GM15510 (cell line): ENCODE results near the gene STIM2.

Experiments
- POLR2A ChIP-seq: IDR thresholded peaks from 3 replicates; pipeline ENCODE4 v1.6.1; 2011; ENCODE audit warnings: borderline replicate concordance; ENCODE audit not compliant: insufficient read length; ENCODE audit errors: extremely low read depth

Gene STIM2

DNA sequence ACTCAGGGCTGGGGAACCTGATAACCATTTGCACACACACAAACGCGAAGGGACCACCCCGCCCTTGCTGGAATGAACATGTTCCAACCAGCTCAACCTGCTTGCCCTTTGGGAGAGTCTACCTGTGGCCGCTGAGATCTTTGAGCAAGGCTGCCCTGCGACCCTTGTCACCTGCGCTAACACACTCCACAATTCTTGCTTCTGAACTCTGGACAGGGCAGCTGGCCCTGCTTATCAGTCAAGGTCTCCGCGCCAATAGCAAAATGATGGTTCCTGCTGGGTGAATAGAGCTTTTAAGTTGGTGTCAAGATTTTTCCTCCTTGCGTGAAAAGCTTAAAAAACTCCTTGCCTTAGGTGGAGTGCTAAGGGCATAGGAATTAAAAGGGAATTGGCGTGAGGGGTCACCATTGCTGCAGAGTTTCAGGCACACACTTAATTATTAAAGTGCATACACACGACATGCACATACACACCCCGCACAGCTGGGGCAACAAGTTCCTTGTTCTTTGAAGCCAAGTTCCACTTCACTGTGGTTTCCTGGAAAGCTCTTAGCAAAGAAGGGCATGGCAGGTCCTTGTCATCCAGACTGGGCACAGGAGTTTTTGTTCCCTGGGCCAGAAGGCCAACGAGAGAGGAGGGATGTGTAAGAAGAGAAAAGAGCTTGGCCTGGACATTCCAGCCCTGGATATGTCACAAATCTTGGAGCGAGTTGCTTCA is 207.7 kb downstream of the STIM2 start:
- no peak for TF ChIP-seq POLR2A
